ENCODE data around the gene PRKACB.
"Not testable (repeated sequence)": the region's sequence is repeated elsewhere in the genome, so short reads cannot be mapped to it uniquely, and the experiment has no call there.

PRKACB gene

DNA sequence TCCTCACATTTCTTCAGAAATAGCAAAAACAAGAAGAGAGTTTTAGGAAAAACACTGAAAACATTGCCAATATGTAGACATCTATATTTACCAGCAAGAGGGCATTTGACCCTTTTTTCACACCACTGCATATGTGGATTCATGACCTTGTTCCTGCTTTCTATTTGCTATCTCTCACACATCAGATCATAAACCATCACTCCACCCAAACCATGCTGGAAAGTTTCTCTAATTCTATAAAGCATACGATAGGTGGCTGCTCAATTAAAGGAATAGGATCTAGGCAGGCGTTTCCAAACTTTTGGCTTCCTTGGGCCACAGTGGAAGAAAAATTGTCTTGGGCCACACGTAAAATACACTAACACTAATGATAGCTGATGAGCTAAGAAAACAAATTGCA is 121.8 kb downstream of the PRKACB start:
- DNase-seq (ENCODE audit: low spot score) (no peak), FAIRE-seq (no peak)

GRCh38 chr1:84266748-84267147 is 122.7 kb downstream of the PRKACB start:
- DNase-seq (ENCODE audit: low spot score): no peak
- no peak for FAIRE-seq

- no peak for FAIRE-seq
- DNase-seq (ENCODE audit: low spot score): no peak
These were observed 123.4 kb downstream of the PRKACB start for GRCh38 chr1:84267476-84267875.

DNA sequence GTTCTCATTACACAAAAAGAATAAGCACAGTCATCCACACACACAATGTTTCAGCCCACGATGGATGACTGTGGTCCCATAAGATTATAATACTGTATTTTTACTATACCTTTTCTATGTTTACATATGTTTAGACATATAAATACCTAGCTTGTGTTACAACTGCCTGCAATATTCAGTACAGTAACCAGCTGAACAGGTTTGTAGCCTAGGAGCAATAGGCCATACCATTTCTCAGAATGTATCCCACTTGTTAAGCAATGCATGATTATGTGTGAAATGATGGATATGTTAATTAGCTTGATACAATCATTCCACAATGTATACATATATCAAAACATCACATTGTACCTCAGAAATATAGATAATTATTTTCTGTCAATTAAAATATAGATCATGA is 124.3 kb downstream of the PRKACB start:
- FAIRE-seq (no peak), DNase-seq (ENCODE audit: low spot score) (no peak)

- no peak for FAIRE-seq
These were observed 125.2 kb downstream of the PRKACB start for GRCh38 chr1:84269306-84269705.

DNA sequence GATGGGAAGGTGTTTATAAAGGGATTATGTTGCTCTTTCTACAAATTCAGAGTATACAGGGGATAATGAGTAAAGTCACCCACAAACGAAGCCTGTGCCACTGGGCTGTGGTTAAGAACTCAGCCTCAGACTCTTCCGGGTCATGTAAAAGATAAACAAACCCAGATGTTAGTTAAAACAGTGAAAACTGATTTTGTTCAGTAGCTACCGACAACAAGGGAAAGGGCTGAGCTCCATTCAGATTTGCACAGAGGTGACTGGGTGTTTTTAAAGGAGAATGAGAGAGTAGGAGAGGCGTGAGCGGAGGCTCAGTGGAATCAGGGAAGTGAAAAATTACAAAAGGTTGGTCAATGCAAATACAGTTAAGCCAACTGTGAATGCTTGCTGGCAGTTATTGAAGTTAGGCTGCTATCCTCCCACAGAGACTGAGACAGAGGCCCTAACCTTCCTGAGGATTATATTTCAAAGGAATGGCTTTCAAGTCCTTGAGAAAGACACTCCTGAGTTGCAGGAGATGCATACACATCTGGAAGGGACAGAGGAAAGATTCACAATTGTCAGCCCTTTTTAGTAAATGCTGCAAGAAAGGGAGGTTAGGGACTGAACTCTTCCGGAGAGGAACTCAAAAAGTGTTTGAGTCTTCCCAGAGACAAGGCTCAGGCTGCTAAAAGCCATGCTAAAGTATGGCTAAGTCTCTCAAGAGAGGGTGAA is 127.5 kb downstream of the PRKACB start:
- DNase-seq (ENCODE audit: low spot score): no peak
- FAIRE-seq: no peak

More at GRCh38 chr1:84269306-84269705, 125.2 kb downstream of the PRKACB start:
- no peak for DNase-seq (ENCODE audit: low spot score)

- FAIRE-seq: no peak
- no peak for DNase-seq (ENCODE audit: low spot score)
These were observed 128.3 kb downstream of the PRKACB start for GRCh38 chr1:84272401-84272800.

DNA sequence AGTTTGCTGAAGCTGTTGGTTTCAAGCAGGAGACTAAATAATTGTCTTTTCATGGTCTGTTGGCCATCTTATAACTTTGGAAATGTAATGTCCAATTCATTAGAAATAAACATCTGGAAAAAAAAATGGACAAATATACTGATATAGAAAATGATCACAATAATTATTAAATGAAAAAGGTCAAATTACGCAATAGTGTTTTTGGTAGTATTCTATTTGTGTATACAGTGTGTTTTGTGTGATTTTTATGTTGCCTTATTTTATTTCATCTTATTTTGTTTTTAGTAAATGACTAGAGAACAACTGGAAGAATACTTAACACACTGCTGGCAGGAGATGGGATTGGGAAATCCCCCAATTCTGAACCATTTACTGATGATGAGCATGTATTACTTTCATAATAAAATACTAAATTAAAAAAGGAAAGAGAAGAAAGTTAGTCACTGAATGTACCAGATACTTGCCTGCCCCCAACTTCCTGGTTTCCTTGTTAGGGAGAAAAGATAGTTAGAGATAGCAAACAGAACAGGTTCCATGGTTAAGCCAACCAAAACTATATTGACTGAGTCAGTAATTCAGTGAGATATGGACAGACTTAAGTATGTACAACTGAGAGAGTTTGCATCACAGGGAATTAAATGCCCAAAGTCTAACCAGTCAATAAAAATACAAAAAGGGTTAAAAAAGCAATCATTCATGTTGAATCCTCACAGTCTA is 133.4 kb downstream of the PRKACB start:
- DNase-seq (ENCODE audit: low spot score) (no peak), FAIRE-seq (no peak)

DNA sequence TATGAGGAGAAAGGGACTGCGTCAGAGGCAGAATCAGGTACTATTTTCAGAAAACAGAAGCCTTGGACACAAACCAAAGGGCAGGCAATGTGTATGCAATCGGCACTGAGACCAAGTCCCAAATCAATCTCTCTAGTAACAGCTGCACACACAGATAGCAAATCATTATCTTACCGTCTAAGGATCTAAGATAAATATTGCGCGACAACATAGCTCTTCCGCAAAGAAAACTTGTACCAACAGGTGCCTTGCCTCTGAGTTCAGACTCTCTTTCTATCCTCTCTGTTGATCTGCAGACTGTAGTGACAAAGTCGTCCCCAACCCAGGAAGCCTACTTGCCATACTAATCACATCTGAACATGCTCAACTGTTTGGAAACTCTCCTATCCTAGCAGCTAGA is 134.8 kb downstream of the PRKACB start:
- FAIRE-seq (no peak), DNase-seq (ENCODE audit: low spot score) (no peak)

GRCh38 chr1:84280912-84281311 is 136.8 kb downstream of the PRKACB start:
- no peak for DNase-seq (ENCODE audit: low spot score)
- FAIRE-seq: no peak

- no peak for FAIRE-seq
- DNase-seq (ENCODE audit: low spot score): no peak
These were observed 138.8 kb downstream of the PRKACB start for GRCh38 chr1:84282780-84283333.

DNA sequence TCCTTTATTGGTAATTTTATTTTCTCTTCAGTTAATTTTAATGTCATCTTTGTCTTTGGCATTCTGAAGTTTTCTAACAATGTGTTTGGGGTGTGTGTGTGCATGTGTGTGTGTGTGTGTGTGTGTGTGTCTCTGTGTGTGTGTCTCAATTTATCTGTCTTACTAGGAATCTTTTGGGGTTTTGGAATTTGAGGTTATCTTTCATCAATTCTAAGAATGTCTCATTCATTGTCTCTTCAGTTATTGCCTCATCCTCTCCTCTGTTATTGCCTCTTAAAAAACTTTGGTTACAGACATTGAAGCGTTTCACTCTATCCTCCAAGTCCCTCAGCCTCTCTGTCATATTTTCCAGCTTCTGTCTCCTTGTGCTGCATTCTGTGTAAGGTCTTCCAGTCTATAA is 139.3 kb downstream of the PRKACB start:
- DNase-seq (ENCODE audit: low spot score): no peak
- FAIRE-seq: no peak

DNA sequence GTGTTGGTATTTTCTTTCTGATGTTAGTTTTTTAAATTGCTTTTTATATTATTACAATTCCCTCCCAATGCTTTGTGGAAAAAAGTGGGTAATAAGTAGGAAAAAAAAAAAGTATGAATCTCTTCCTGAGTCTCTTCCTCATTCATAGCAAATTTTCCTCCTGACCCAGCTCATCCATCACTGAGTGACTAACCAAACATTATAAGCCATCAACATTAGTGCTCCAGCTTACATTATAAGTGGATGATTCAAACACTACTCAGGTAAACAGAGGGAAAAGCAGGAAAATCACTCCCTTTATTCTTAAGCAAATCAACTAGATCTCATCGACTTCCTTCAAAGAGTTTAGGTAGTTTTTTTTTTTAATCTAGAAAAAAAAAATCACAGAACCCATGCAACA is 142.0 kb downstream of the PRKACB start:
- DNase-seq (ENCODE audit: low spot score) (no peak), FAIRE-seq (no peak)

GRCh38 chr1:84287389-84287788 is 143.3 kb downstream of the PRKACB start:
- not testable (repeated sequence) for DNase-seq (ENCODE audit: low spot score); FAIRE-seq

Data from urothelium cell line (cell line).